ENCODE measurements around the gene CCR2.
"Not testable (repeated sequence)": the region's sequence is repeated elsewhere in the genome, so short reads cannot be mapped to it uniquely, and the experiment has no call there.

Gene CCR2

DNA sequence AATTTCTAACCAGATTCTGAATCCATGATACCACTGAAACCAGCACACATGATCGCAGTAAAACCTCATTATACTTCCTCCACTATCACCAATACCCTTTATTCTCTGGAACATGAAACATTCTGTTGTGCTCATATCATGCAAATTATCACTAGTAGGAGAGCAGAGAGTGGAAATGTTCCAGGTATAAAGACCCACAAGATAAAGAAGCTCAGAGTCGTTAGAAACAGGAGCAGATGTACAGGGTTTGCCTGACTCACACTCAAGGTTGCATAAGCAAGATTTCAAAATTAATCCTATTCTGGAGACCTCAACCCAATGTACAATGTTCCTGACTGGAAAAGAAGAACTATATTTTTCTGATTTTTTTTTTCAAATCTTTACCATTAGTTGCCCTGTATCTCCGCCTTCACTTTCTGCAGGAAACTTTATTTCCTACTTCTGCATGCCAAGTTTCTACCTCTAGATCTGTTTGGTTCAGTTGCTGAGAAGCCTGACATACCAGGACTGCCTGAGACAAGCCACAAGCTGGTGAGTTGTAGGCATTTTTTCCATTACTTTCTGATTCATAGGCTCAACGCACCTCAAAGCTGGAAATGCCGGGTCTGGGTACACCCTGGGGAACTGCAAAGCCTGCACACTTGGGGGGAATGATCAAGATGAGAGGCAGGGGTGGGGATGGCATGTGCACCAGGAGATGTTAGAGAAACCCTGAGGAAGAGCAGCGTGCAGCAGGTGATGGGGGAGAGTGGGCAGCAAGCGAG is at the start of gene CCR2:
TSS of gene CCR2 (plus strand) at position 465 of the 764 bp plus-strand sequence. CDS start 3,417 bp downstream, outside the sequence.
- DNase-seq = peak in 1 of 2 donors; percentile 40

DNA sequence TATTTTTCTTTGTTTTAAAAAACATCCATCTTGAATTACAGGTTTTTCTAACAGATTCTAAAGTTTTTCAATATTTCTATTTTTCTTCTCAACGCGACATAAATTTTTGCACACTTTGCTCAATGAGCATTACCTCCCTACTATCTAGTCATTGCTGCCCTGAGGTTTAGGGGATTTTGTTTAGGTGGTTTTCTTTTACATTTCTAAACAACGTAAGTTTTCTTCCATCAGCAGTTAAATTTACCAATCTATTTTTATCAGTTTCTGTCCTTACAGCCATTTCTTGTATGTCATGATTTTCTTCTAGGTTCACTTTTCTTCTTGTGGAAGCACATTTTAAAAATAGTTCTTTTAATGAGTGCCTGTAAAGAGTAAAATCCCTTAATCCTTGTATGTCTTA is 49.2 kb upstream of the CCR2 start:
- DNase-seq = no peak

DNA sequence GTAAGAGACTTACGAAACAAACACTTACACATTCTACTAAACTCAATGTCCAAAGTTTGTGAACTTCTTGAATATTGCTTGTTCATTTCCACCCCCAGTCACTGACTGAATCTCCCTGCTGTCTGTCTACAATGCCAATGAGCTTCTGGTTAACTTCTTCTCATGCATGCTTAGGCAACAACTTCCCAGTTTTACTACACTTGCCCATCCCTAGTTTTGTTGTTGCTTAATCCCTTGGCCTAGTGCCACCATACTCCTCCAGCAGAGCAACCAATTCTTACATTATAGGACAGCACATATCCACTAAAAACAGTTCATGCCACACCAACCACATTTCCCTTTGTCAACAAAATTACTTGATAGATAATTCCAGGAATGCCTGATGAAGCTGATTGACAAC is 40.9 kb upstream of the CCR2 start:
- no peak for DNase-seq

DNA sequence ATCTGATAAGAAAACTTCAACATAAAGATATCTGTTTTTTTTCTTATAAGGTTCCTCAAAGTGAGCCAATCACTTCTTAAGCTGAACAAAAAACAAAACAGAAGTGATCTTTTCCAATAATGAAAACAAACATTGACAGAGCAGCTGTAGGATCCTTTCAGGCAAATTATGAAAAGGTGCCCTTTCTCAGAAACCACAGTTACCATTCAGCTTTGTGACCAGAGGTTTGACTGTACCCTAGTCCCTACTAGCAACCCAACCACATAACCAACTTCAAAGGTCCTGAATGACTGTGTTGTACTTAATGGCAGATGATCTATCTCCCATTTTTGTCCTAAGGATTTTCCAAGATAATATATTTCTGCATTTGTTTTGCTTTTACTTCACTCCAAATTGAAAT is 39.4 kb upstream of the CCR2 start:
- DNase-seq = no peak

DNA sequence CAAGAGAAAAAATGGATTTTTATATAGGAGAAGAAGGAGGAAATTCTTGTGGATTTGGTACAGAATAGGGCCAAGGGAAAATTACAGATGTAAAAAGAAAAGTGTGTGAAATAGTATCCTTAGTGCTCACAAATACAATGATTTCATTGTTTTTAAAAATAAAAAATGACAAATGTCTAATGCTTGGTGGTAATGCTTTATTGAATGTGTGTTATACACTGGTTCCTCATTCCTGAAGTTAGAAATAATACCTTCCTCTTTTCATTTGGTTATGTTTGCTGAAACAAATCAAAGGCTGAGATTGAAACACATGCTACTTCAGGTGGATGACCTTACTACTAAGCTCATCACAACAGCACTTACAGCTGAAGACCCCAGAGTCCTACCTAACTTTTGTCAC is 37.7 kb upstream of the CCR2 start:
- no peak for DNase-seq

DNA sequence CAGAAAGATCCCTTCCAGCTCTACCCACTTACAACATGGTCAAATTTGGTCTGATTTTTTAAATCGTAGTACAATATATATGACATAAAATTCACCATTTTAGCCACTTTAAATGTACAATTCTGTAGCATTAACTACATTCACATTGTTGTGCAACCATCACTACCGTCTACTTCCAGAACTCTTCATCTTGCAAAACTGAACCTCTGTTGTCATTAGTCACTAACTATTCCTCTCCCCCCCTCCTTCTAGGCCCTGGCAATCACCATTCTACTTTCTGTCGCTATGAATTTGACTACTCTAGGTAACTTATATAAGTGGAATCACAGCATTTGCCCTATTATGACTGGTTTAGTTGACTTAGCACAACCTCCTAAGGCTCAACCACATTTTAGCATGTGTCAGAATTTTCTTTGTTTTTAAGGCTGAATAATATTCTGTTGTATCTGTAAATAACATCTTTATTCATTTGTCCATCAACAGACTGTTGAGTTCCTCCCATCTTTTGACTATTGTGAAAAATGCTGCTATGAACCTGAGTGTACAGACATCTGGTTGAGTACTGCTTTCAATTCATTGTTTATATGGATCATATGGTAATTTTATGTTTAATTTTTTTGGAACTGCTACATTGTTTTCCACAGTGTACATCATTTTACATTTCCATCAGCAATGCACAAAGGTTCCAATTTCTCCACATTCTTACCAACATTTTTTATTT is 35.5 kb upstream of the CCR2 start:
- DNase-seq = no peak

DNA sequence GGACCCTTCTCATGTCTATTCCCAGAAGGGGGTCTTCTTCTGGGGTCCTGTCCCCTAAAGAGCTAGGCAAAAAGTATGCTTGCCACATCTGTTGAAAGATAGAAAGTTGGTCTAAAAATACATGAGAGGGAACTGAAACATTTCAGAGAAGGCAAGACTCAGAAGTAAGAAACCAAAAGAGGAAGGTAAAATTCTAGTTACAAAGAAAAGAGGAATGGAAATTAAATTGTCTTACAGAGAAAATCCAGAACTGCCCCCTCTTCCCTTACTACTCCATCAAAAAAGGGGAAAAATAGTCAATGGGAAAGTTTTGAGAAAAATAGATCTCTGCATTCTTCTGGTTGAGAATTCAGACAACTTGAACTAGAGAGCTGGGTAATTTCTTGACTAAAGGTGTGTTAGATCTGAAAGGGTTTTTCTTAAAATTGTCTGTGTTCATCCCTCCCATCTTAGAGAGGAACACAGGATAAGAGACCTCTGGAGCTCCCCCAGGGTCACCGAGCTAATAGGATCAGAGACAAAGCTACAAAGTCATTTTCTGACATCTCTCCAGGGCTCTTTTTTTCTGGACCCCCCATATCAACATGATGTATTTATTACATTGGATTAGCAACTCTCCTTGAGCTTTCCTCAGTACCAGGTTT is 32.3 kb upstream of the CCR2 start:
- DNase-seq = no peak

DNA sequence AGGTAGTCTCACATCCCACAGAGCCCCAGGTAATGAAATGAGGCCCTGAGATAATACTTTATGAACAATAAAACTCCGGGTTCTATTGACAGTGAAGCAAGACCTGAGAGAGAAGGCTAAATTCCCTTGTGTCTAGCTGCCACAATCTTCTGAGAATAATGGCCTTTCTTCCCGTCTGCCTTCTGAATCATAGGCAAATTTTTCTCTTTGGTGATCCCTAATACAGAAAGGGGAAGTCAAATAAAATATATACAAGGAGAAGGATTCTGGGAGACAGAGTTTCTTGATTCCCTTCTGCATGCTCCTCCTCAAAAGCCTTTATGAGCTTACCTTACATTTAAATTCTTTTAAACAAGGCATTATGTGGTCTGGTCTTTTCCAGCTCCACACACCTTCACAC is 29.9 kb upstream of the CCR2 start:
- DNase-seq = no peak

DNA sequence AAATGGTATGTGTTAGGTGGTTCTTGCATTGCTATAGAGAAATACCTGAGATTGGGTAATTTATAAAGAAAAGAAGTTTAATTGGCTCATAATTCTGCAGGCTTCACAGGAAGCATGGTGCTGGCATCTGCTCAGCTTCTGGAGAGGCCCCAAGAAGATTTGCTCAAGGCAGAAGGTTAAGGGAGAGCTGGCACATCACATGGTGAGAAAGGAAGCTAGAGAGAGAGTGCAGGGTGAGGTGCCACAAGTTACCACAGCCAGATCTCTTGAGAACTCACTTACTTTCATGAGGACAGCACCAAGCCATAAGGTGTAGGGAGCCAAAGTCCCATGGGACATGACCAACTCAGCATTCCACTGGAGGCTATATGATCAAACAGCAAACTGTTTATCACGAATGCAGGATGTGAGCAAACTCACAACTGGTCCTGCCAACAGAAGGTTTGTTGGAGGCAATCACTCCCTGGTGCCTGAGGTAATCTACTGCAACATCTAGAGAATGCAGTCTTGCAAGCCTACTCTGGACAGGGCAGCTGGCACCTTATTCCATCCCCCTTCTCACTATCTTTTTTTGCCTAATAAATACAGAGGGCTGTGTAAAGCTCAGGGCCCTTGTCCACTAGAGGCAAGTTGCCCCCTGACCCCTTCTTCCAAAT is 28.1 kb upstream of the CCR2 start:
- DNase-seq = no peak

DNA sequence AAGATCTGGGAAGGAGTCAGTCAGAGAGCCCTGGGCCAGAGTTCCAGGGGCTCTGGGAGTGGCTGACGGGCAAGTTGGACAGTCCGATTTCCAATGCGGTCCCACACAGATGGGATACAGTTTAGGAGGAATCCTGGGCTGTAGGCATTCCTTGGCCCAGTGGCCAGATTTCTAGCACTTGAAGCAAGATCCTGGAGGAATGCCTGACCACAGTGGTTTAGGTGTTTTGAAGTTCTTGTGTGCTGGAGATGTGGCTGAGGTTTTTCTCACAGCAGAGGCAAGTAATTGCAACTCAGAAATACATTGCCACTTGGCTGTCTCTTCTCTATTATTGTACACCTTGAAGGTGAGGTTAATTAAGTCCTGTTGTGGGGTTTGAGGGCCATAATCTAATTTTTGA is 23.2 kb upstream of the CCR2 start:
- not testable (repeated sequence) for DNase-seq

DNA sequence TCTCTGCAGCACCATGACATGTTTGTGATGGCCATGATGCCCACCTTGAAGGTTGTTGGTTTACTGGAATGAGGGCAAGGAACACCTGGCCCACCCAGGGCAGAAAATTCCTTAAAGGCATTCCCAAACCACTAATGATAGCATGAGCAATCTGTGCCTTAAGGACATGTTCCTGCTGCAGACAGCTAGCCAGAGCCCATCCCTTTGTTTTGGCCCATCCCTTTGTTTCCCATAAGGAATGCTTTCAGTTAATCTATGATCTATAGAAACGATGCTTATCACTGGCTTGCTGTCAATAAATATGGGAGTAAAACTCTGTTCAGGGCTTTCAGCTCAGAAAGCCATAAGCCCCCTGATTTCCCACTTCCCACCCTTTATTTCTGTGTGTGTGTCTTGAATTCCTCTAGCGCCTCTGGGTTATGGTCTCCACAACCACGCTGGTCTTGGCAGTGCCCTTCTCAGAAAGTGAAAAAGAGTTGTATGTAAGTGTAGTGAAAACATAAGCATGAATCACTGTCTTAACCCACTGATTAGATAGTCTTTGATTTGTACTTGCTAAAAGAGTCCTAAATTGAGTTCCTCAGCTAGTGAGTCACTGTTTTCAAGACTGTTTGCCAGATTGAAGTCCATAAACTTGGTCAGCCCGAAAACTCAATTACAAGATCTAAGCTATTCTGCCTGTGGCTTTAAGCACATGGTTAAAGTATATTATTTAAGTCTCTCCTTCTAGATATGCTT is 19.0 kb upstream of the CCR2 start:
- DNase-seq = no peak

DNA sequence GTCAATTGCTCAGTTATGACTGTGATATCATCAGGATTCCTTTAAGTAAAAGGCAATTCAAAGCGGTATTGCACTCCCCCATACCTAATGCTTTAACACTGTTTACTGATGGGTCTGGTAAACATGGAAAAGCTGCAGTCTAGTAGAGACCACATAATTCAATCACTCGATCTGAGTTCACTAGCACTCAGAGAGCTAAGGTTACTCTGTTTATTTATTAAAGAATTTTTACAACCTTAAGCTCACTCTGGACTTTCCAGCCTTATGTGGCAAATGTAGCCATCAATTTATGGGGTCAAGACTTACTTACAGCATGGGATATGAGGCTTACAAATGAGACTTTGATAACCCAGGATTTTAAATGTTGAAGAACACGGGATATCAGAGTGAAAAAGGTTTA is 18.4 kb upstream of the CCR2 start:
- DNase-seq = no peak

DNA sequence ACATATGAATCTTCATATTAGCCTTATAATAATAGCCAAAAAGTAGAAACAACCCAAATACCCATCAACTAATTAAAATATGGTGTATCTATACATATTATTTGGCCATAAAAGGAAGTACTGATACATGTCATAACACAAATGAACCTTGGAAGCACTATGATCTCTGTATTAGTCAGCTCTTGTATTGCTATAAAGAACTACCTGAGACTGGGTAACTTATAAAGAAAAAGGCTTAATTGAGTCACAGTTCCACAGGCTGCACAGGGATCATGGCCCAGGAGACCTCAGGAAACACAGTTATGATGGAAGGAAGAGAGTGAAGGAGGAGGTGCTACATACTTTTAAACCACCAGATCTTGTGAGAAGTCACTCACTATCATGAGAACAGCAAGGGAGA is 16.0 kb upstream of the CCR2 start:
- no peak for DNase-seq

DNA sequence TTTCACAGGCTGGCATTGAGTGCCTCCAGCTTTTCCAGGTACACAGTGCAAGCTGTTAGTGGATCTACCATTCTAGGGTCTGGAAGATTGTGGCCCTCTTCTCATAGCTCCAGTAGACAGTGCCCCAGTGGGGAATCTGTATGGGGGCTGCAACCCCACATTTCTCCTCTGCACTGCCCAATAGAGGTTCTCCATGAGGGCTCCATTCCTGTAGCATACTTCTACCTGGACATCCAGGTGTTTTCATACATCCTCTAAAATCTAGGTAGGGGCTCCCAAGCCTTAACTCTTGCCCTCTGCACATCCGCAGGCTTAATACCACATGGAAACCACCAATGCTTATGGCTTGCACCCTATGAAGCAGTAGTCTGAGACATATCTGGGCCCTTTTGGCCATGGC is 15.1 kb upstream of the CCR2 start:
- DNase-seq = no peak

DNA sequence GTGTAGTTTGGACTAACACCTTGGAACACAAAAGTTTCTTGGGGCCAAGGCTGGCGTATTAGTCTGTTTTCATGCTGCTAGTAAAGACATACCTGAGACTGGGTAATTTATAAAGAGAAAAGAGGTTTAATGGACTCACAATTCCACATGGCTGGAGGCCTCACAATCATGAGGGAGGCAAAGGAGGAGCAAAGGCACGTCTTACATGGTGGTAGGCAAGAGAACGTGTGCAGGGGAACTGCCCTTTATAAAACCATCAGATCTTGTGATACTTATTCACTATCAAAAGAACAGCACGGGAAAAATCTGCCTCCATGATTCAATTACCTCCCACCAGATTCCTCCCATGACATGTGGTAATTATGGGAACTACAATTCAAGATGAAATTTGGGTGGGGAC is 9.4 kb upstream of the CCR2 start:
- no peak for DNase-seq

DNA sequence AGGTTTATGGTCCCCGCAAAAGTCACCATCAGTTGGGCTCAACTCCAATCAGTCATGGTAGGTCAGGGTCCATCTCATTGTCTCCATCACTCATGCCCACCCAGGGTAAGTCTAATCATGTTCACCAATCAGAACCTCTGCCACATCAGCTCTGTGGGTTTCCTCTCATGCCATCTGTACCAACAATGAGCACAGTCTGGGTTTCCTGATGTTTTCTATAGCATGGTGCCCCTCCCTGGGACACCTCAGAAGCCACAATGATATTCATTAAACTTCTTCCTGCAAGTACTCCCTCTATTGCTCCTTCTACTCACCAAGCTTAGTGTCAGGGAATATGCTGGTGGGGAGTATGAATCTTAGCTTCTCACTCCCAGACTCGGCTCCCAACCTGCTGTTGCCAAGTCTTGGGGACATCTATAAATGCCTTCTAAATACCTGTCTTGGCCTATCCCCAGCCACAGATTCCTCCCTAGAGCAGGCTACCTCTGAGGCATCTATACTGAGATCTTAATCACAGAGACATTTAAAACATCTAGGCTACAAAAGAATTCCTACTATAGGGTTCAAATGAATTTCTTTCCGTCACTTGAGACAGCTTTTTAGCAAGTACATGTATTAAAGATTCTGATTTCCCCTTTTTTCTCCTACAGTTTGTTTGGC is 5.0 kb upstream of the CCR2 start:
- DNase-seq = no peak

DNA sequence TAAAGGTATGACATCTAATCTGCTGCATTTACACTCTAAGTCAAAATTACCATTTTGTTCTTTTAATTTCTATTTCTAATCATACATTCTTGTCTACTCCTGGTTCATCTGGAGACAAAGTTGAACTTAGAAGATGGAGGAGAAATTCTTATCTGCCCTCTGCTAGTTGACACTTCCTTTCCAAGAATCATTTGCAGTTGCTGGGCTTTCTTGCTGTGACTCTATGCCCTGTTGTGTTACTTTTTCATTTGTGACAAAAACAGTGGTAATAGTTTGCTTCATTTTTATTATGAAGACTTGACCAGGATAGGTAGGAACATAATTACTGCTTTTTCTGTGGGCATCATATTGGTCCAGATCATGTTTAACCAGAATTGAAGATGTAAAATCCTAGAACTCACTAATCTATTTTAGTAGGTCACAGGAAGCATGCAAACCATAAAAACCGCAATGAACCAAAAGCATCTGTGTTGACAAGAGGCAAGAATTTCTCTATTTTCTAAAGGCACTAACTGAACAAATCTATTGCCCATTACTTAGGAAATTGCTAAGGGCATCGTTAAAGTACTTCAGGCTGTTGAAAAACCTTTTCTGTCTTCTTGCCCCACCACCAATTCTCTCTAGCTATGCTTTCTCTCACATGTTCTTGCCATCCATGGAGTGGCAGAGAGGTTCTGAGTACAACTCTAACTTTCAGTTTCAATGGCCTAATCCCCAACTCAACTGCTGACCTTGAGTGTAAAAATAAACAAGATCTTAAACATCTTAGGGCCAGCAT is 4.2 kb upstream of the CCR2 start:
- no peak for DNase-seq

DNA sequence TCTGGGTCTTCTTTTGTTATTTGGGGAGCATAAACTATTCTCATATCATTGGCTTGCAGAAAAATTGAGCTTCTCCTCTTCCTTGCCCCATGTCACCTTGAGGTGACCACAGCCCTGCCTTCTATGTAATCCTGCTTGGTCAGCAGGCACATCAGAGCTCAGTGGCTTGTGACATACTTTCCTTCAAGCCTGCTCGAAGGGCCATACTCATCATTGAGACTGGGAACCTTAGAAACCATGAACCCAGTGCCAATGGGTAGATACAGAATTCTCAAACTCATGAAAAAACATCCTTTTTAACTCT is 3.7 kb upstream of the CCR2 start:
- no peak for DNase-seq

DNA sequence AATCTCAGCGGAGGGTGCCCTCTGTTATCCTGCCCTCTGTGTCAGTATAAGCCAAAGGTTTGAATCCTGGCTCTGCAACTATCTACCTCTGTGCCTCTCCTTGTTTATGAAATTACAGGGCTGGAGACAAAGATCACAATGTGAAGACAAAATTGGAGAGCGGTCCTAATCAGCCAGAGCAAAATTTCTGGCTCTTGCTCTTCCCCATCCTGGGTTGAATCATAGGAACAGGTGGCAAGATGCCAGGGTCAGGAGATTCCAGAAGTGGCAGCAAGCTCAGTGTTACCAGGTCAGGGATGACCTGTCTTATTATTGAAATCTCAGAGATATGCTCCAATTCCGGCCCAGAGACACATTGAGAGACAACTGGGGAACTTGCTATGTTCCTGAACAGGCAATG is 2.3 kb upstream of the CCR2 start:
- no peak for DNase-seq

DNA sequence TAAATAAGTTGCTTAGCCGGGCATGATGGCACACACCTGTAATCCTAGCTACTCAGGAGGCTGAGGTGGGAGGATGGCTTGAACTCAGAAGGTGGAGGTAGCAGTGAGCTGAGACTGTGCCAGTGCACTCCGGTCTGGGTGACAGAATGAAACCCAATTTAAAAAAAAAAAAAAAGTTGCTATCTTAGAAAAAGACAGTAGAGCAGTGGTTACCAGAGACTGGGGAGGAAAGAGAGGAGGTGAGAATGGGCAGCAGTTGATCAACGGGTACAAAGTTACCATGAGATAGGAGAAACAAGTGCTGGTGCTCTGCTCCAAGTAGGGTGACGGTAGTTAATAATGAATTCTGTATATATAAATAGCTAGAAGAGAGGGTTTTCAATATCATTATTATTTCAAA is 821 bp upstream of the CCR2 start:
- DNase-seq = no peak

DNA sequence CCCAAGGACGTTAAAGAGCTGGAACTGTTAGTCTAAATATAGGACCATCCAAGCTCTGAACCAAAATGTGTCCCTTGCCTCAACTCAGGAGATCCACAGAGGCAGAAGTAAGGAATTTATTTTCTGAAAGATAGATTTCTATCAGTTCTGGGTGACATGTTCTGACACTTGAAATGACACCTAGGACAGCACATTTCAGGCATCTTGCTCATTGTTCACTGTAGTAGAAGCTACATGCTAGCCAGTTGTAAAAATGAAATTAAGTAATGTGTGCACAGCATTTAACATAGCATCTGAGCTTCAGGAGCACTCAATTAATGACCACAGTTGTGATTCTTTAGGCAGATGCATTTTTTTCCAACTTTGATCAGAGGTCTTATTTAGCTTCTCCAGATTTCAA is 567 bp downstream of the CCR2 start:
- DNase-seq = no peak

DNA sequence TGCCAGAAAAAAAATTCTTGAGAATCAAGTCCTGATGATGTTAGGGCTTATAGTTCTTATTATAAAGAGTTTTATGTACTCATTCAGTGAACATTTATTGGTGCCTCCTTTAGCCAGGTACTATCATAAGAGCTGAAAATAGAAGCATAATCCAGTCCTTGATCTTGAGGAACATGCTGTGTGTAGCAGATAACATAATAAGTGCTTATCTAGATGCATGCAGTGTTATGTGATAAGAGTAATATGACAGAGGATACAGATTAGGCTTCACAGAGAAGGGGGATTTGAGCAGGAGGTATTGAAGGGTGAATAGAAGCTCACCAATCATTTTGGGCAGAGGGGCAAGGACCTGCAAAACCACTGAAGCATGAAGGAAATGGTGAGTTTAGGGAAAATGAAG is 1.1 kb downstream of the CCR2 start:
- DNase-seq = no peak

All from stimulated activated CD4-positive, alpha-beta T cell treated with anti-CD3 and anti-CD28 coated beads, Interleukin-2, amount 100 ng/mL, for 24 hours (primary cell).